Suppressor macrophage treated with lipopolysaccharide for 1 hour (primary cell): ENCODE data around the gene KCNC3.

Experiments
- DNase-seq, 3 donors: peaks; one replicate each; pipeline ENCODE4 v3.0.0-alpha.2; 2020 to 2022

KCNC3 gene

GRCh38 chr19:50329146-50329925 lies at the start of gene KCNC3:
Gene KCNC3 (minus strand): TSS chr19:50329377. CDS start chr19:50329082, 295 bp downstream.
- peak; percentile 98 to 100 (median 100) for DNase-seq

- no peak for DNase-seq
These were observed 49.7 kb upstream of the KCNC3 start for GRCh38 chr19:50378863-50379236.

GRCh38 chr19:50378169-50378862 lies 49.1 kb upstream of the KCNC3 start:
- no peak for DNase-seq

GRCh38 chr19:50377517-50377916 lies 48.3 kb upstream of the KCNC3 start:
- no peak for DNase-seq

- peak in 1 of 3 donors; percentile 37 for DNase-seq
These were observed 47.9 kb upstream of the KCNC3 start for GRCh38 chr19:50377051-50377461.

GRCh38 chr19:50376166-50377050 lies 47.2 kb upstream of the KCNC3 start, which contains the start of gene NR1H2:
Gene NR1H2 (plus strand): TSS chr19:50376457. CDS start chr19:50377606, 1,149 bp downstream.
- DNase-seq, result peak; percentile 99

GRCh38 chr19:50371914-50372475 lies 42.8 kb upstream of the KCNC3 start:
- DNase-seq, result peak; percentile 31 to 63 (median 58)

GRCh38 chr19:50368649-50369570 lies 39.7 kb upstream of the KCNC3 start:
- peak; percentile 87 to 89 (median 88) for DNase-seq

- DNase-seq, result no peak
These were observed 36.5 kb upstream of the KCNC3 start, which contains the start of gene NAPSA for GRCh38 chr19:50365434-50366306. Gene NAPSA (minus strand): TSS chr19:50365639. CDS start chr19:50365621, 18 bp downstream.

- DNase-seq, result no peak
These were observed 33.7 kb upstream of the KCNC3 start for GRCh38 chr19:50362656-50363424.

GRCh38 chr19:50362030-50362412 lies 32.8 kb upstream of the KCNC3 start:
- no peak for DNase-seq

GRCh38 chr19:50361290-50362029 lies 32.3 kb upstream of the KCNC3 start:
- DNase-seq, result peak; percentile 33 to 52 (median 33)

- no peak for DNase-seq
These were observed 30.2 kb upstream of the KCNC3 start for GRCh38 chr19:50359328-50359818.

- peak; percentile 73 to 88 (median 77) for DNase-seq
These were observed 29.5 kb upstream of the KCNC3 start for GRCh38 chr19:50358483-50359327.

- peak; percentile 64 to 77 (median 70) for DNase-seq
These were observed 28.3 kb upstream of the KCNC3 start for GRCh38 chr19:50357178-50358100.

GRCh38 chr19:50356691-50357177 lies 27.6 kb upstream of the KCNC3 start:
- DNase-seq, result no peak
